Activated T-helper 2 cell treated with anti-CD3 and anti-CD28 coated beads, Interferon-gamma antibody, Interleukin-2, Interleukin-4, amounts not matched to agents 10 μg/mL and 5 μg/mL and 100 μg/mL, durations not matched to agents 14 hours and 24 hours and 36 hours (primary cell): ENCODE data around the gene IKZF4. TPM values are rescaled to one million over a fixed set of nuclear protein-coding genes. Genes with fewer than 3 reads are reported as not detected.
A peak's percentile ranks its signal among the peaks of the same experiment; 100 is the strongest.
"Not testable (repeated sequence)": the region's sequence is repeated elsewhere in the genome, so short reads cannot be mapped to it uniquely, and the experiment has no call there.

Experiments
- DNase-seq: peaks from one replicate; pipeline ENCODE4 v3.0.0; 2021; ENCODE audit warnings: low spot score
- H3K27ac Mint-ChIP-seq: one replicate; pipeline ENCODE4 v1.8.0; 2021; ENCODE audit warnings: mixed read lengths
- H3K27me3 Mint-ChIP-seq: one replicate; pipeline ENCODE4 v1.8.0; 2021; ENCODE audit warnings: low read depth, mixed read lengths
- H3K36me3 Mint-ChIP-seq: one replicate; pipeline ENCODE4 v1.8.0; 2021; ENCODE audit warnings: low read depth, mixed read lengths
- H3K4me1 Mint-ChIP-seq: one replicate; pipeline ENCODE4 v1.8.0; 2021; ENCODE audit warnings: low read depth, mixed read lengths
- H3K4me3 Mint-ChIP-seq: one replicate; pipeline ENCODE4 v1.8.0; 2021; ENCODE audit warnings: low read depth, mild to moderate bottlenecking, moderate library complexity, mixed read lengths
- H3K9me3 Mint-ChIP-seq: one replicate; pipeline ENCODE4 v1.8.0; 2021; ENCODE audit warnings: mixed read lengths
- intact Hi-C: fragments of 100-400 bp; cut with micrococcal nuclease; formaldehyde crosslinking; loops from one replicate; pipeline ENCODE4 v1.15.1; 2023
- total RNA-seq: library from RNA; stranded (reverse); gene quantifications from 2 replicates; pipeline ENCODE4 v1.2.3, GENCODE V29; 2022

Gene IKZF4
- total RNA-seq, result 34.8 and 35.5 TPM in 2 replicates

DNA sequence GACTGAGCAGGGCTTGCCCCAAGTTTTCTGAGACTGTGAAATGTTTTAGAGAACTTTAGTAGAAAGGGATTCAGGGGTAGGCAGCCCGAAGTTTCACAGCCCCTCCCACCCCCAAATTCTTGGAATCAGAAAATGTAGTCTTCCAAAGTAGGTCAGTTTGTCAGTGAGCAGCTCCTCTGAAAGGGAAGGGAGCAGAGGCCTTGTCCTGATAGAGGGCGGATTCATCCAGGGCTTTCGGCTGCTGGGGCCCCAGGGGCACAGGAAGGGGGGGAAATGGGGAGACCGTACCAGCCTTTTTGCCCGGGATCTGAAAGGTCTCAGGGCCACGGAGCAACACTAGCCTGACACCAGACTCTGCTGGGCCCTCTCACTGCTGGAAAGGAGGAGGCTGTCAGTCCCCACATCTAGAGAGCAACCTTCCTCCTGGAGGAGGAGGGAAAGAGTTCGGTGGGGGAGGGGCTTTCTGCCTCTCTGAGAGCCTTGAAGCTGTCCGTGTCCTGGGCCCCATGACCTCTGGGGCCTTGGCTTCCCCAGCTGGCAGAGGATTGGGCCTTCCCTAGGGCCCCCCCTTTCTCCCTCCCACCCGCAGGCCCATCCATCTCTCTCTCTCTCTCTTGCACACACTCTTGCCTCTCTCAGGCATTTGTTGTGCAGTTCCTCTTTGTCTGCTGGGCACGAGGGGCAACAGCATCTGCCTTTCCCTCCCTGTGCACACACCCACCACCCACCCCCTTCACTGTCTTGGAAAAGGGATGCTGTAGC lies at the start of gene IKZF4:
Gene IKZF4, plus strand, starts transcription at position 621 of the 762 bp plus-strand sequence. CDS start 451 bp downstream, outside the sequence.
- DNase-seq, result no peak
- Mint-ChIP-seq H3K4me3 (peak within 1 kb of the TSS; percentile 95), H3K9me3 (no peaks in the 10 kb centered on the region), H3K36me3 (peaks cover 25% of the 10 kb centered on the region), H3K27me3 (no peaks in the 10 kb centered on the region), H3K4me1 (peaks cover 34% of the 10 kb centered on the region), H3K27ac (peak within 1 kb of the TSS; percentile 95)
- intact Hi-C loops, result loop anchor here (1.0 kb wide), 3 partner anchors 9 to 23 kb away; partner anchors contain the start of genes RPS26 and SUOX

DNA sequence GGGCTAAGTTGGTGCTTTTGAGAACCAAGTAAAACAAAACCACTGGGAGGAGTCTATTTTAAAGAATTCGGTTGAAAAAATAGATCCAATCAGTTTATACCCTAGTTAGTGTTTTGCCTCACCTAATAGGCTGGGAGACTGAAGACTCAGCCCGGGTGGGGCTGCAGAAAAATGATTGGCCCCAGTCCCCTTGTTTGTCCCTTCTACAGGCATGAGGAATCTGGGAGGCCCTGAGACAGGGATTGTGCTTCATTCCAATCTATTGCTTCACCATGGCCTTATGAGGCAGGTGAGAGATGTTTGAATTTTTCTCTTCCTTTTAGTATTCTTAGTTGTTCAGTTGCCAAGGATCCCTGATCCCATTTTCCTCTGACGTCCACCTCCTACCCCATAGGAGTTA lies 48.8 kb upstream of the IKZF4 start:
- no peaks in the 10 kb centered on the region for H3K9me3 Mint-ChIP-seq
- intact Hi-C loops, result no loop called here
- H3K36me3 Mint-ChIP-seq, result peaks cover 34% of the 10 kb centered on the region
- no peak for DNase-seq
- H3K27me3 Mint-ChIP-seq, result no peaks in the 10 kb centered on the region
- no peak overlapping the region for H3K4me3 Mint-ChIP-seq
- H3K27ac Mint-ChIP-seq, result peak overlapping the region; percentile 40
- H3K4me1 Mint-ChIP-seq, result peaks cover 38% of the 10 kb centered on the region

DNA sequence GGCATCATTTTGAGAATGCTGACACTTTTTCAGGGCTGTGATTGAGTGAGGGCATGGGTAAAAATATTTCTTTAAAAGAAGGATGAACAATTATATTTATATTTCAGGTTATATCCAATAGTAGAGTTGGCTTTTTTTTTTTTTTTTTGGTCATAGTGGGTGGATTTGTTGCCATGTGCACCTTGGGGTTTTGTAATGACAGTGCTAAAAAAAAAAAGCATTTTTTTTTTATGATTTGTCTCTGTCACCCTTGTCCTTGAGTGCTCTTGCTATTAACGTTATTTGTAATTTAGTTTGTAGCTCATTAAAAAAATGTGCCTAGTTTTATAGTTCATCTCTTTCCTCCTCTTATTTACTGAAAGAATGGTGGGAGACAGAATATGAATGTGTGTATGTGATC lies 48.4 kb upstream of the IKZF4 start:
- H3K27ac Mint-ChIP-seq, result peak overlapping the region; percentile 40

GRCh38 chr12:55972911-55973598 lies 47.8 kb upstream of the IKZF4 start:
- Mint-ChIP-seq H3K4me1 (peaks cover 30% of the 10 kb centered on the region), H3K27ac (no peak overlapping the region), H3K9me3 (no peaks in the 10 kb centered on the region), H3K27me3 (no peaks in the 10 kb centered on the region), H3K4me3 (no peak overlapping the region), H3K36me3 (peaks cover 32% of the 10 kb centered on the region)
- no peak for DNase-seq
- intact Hi-C loops, result loop anchor here (1.0 kb wide), 5 partner anchors 24 to 145 kb away; partner anchors contain the start of genes PA2G4, RPS26, SUOX and ZC3H10

More for the DNA sequence above, 48.4 kb upstream of the IKZF4 start:
- H3K4me1 Mint-ChIP-seq, result peaks cover 36% of the 10 kb centered on the region
- no peak overlapping the region for H3K4me3 Mint-ChIP-seq
- H3K27me3 Mint-ChIP-seq, result no peaks in the 10 kb centered on the region
- peaks cover 33% of the 10 kb centered on the region for H3K36me3 Mint-ChIP-seq
- DNase-seq, result no peak
- H3K9me3 Mint-ChIP-seq, result no peaks in the 10 kb centered on the region
- intact Hi-C loops, result no loop called here

GRCh38 chr12:55973599-55974307 lies 47.1 kb upstream of the IKZF4 start, which contains the start of gene RAB5B:
RAB5B (plus strand) TSS chr12:55974078; CDS start chr12:55986961, 12,883 bp downstream.
- Mint-ChIP-seq H3K27me3 (no peaks in the 10 kb centered on the region), H3K36me3 (peaks cover 30% of the 10 kb centered on the region)

GRCh38 chr12:55974308-55974730 lies 46.5 kb upstream of the IKZF4 start:
- H3K36me3 Mint-ChIP-seq, result peaks cover 32% of the 10 kb centered on the region
- no peaks in the 10 kb centered on the region for H3K9me3 Mint-ChIP-seq
- H3K4me3 Mint-ChIP-seq, result no peak overlapping the region
- H3K4me1 Mint-ChIP-seq, result peaks cover 27% of the 10 kb centered on the region
- H3K27ac Mint-ChIP-seq, result no peak overlapping the region
- no peak for DNase-seq
- intact Hi-C loops, result loop anchor here (1.0 kb wide), 1 partner anchor 157 kb away; the partner anchor contains the start of gene SARNP
- H3K27me3 Mint-ChIP-seq, result no peaks in the 10 kb centered on the region

More at GRCh38 chr12:55973599-55974307, 47.1 kb upstream of the IKZF4 start, which contains the start of gene RAB5B:
- H3K9me3 Mint-ChIP-seq, result no peaks in the 10 kb centered on the region
- H3K4me3 Mint-ChIP-seq, result no peak within 1 kb of the TSS
- H3K27ac Mint-ChIP-seq, result no peak within 1 kb of the TSS
- H3K4me1 Mint-ChIP-seq, result peaks cover 26% of the 10 kb centered on the region
- intact Hi-C loops, result loop anchor here (1.0 kb wide), 6 partner anchors 24 to 156 kb away; partner anchors contain the start of genes PA2G4, RPS26, SARNP and SUOX
- DNase-seq, result peak; percentile 99

DNA sequence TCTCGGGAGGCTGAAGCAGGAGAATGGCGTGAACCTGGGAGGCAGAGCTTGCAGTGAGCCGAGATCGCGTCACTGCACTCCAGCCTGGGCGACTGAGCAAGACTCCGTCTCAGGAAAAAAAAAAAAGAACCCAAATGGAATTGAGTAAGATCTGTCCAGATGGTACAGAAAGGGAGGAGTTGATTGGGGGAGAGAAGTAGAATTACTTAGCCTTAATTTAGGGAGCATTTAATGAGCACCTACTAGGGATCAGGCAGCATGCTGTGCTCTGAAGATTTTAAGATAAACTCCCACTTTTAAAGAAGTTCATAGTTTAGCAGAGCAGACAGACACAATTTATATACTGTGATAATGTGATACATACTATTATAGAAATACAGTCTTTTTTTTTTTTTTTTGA lies 42.5 kb upstream of the IKZF4 start:
- no peaks in the 10 kb centered on the region for H3K27me3 Mint-ChIP-seq
- no peaks in the 10 kb centered on the region for H3K9me3 Mint-ChIP-seq
- H3K4me1 Mint-ChIP-seq, result peaks cover 16% of the 10 kb centered on the region
- H3K27ac Mint-ChIP-seq, result no peak overlapping the region
- DNase-seq, result no peak
- peaks cover 36% of the 10 kb centered on the region for H3K36me3 Mint-ChIP-seq
- no peak overlapping the region for H3K4me3 Mint-ChIP-seq
- intact Hi-C loops, result no loop called here

- H3K36me3 Mint-ChIP-seq, result peaks cover 41% of the 10 kb centered on the region
- no peak for DNase-seq
- intact Hi-C loops, result no loop called here
- no peaks in the 10 kb centered on the region for H3K9me3 Mint-ChIP-seq
- no peak overlapping the region for H3K27ac Mint-ChIP-seq
- no peak overlapping the region for H3K4me3 Mint-ChIP-seq
- no peaks in the 10 kb centered on the region for H3K27me3 Mint-ChIP-seq
- H3K4me1 Mint-ChIP-seq, result peaks cover 16% of the 10 kb centered on the region
These were observed 41.8 kb upstream of the IKZF4 start for GRCh38 chr12:55979069-55979468.

- intact Hi-C loops, H3K9me3 Mint-ChIP-seq, H3K27ac Mint-ChIP-seq: not testable (repeated sequence)
These were observed 39.0 kb upstream of the IKZF4 start for GRCh38 chr12:55981882-55982281.

GRCh38 chr12:55982319-55982936 lies 38.4 kb upstream of the IKZF4 start:
- intact Hi-C loops, result no loop called here
- Mint-ChIP-seq H3K27me3 (no peaks in the 10 kb centered on the region), H3K27ac (no peak overlapping the region), H3K9me3 (no peaks in the 10 kb centered on the region), H3K36me3 (peaks cover 58% of the 10 kb centered on the region), H3K4me1 (peaks cover 9% of the 10 kb centered on the region), H3K4me3 (no peak overlapping the region)
- no peak for DNase-seq

More at GRCh38 chr12:55981882-55982281, 39.0 kb upstream of the IKZF4 start:
- H3K4me1 Mint-ChIP-seq, DNase-seq, H3K4me3 Mint-ChIP-seq, H3K27me3 Mint-ChIP-seq: not testable (repeated sequence)
- peaks cover 57% of the 10 kb centered on the region for H3K36me3 Mint-ChIP-seq

DNA sequence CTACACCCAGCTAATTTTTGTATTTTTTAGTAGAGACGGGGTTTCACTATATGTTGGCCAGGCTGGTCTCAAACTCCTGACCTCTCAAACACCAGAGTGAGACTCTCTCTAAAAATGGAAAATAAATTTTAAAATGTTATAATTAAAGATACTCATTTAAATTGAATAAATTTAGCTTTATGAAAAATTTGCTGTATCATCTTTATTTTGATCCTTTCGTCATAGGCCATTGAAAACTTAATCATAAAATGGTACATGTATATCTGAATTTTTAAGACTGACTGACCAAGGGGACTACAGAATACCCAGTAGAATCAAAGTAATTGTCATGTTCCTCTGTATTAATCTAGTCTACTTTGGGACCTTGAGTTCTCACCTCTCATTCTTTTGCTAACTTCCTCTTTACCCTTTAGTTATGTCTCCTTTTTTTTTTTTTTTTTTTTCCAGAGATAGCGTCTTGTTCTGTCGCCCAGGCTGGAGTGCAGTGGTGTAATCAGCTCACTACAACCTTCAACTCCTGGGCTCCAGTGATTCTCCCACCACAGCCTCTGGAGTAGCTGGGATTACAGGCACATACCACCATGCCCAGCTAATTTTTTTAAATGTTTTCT lies 37.5 kb upstream of the IKZF4 start:
- H3K27ac Mint-ChIP-seq, result no peak overlapping the region
- no peaks in the 10 kb centered on the region for H3K9me3 Mint-ChIP-seq
- no peak for DNase-seq
- no peaks in the 10 kb centered on the region for H3K27me3 Mint-ChIP-seq
- peaks cover 7% of the 10 kb centered on the region for H3K4me1 Mint-ChIP-seq
- no peak overlapping the region for H3K4me3 Mint-ChIP-seq
- intact Hi-C loops, result no loop called here
- H3K36me3 Mint-ChIP-seq, result peaks cover 60% of the 10 kb centered on the region

- Mint-ChIP-seq H3K4me1 (peaks cover 3% of the 10 kb centered on the region), H3K9me3 (no peaks in the 10 kb centered on the region), H3K27me3 (no peaks in the 10 kb centered on the region), H3K4me3 (no peak overlapping the region), H3K36me3 (peaks cover 65% of the 10 kb centered on the region), H3K27ac (no peak overlapping the region)
- DNase-seq, result no peak
- intact Hi-C loops, result no loop called here
These were observed 36.0 kb upstream of the IKZF4 start for GRCh38 chr12:55984861-55985260.
